K562 treated with DMSO at 1 percent for 12 hours (cell line): ENCODE measurements around the gene RASA4. TPM values are rescaled to one million over a fixed set of nuclear protein-coding genes. Genes with fewer than 3 reads are reported as not detected.

Source experiments
- total RNA-seq: library from RNA; unstranded; fragments of 300-600 nt; gene quantifications from 2 replicates; pipeline ENCODE4 v1.2.3, GENCODE V29; 2022; ENCODE audit not compliant: insufficient read depth

RASA4 gene
- total RNA-seq = 10.6 and 14.6 TPM in 2 replicates

GRCh38 chr7:102616507-102617125 lies at the start of gene RASA4:
RASA4 (minus strand) TSS chr7:102616756; CDS start chr7:102616689, 67 bp downstream.

GRCh38 chr7:102649924-102650323 lies 33.4 kb upstream of the RASA4 start, which contains the start of gene SPDYE2B:
SPDYE2B (plus strand) TSS chr7:102650319; CDS start chr7:102652349, 2,030 bp downstream.

GRCh38 chr7:102642691-102643090 lies 26.1 kb upstream of the RASA4 start, which contains the start of gene UPK3BL1:
UPK3BL1 (minus strand) TSS chr7:102642791; CDS start chr7:102642741, 50 bp downstream.

GRCh38 chr7:102572261-102573239 lies 44.0 kb downstream of the RASA4 start, which contains the start of gene POLR2J3:
POLR2J3 (minus strand) TSS chr7:102572583; CDS start chr7:102572521, 62 bp downstream.

GRCh38 chr7:102550808-102551422 lies 65.6 kb downstream of the RASA4 start, which contains the start of gene SPDYE2:
SPDYE2 (plus strand) TSS chr7:102551226; CDS start chr7:102553256, 2,030 bp downstream.

GRCh38 chr7:102543596-102543995 lies 73.0 kb downstream of the RASA4 start, which contains the start of gene UPK3BL2:
UPK3BL2 (minus strand) TSS chr7:102543696; CDS start chr7:102543636, 60 bp downstream.

Other genes with a start within 250 kb of the RASA4 start
- gene PRKRIP1, start 220.4 kb downstream of the RASA4 start, total RNA-seq = 25.8 and 42.0 TPM in 2 replicates
- 21.4 and 44.1 TPM in 2 replicates for gene ORAI2, start 183.2 kb downstream of the RASA4 start, total RNA-seq
- 14.9 and 18.8 TPM in 2 replicates for gene ALKBH4, start 151.9 kb downstream of the RASA4 start, total RNA-seq
- gene LRWD1, start 151.8 kb downstream of the RASA4 start, total RNA-seq = 48.9 and 63.0 TPM in 2 replicates
- 147 and 169 TPM in 2 replicates for gene POLR2J, start 137.8 kb downstream of the RASA4 start, total RNA-seq
- gene RASA4B, start 99.0 kb downstream of the RASA4 start, total RNA-seq = 7.7 and 8.2 TPM in 2 replicates
- gene UPK3BL2, start 73.1 kb downstream of the RASA4 start, total RNA-seq = 3.1 and 11.3 TPM in 2 replicates
- gene SPDYE2, start 65.5 kb downstream of the RASA4 start, total RNA-seq = not detected in 2 replicates
- 5.3 and 47.9 TPM in 2 replicates for gene POLR2J3, start 44.2 kb downstream of the RASA4 start, total RNA-seq
- gene UPK3BL1, start 26.0 kb upstream of the RASA4 start, total RNA-seq = 35.4 and 40.3 TPM in 2 replicates
- gene SPDYE2B, start 33.6 kb upstream of the RASA4 start, total RNA-seq = not detected in 2 replicates
- 0.41 and 3.0 TPM in 2 replicates for gene POLR2J2, start 54.9 kb upstream of the RASA4 start, total RNA-seq
- 9.4 and 11.6 TPM in 2 replicates for gene FAM185A, start 132.2 kb upstream of the RASA4 start, total RNA-seq